Spleen (tissue), 11 donors: ENCODE measurements around the gene WWTR1. TPM values are rescaled to one million over a fixed set of nuclear protein-coding genes. Genes with fewer than 3 reads are reported as not detected.

ENCODE experiments used
- DNase-seq: peaks from one replicate; pipeline ENCODE4 v3.0.0-alpha.2; 2020
- H3K27ac ChIP-seq, 8 donors: fragments of 200-600 bp; sonication (generic) in 7 of 8; 1 replicate in 4 of 8; 2 replicates in 4 of 8; pipeline versions ENCODE4 v1.5.0 to v1.8.0; 2016 to 2021; ENCODE audit warnings: inconsistent platforms in 4 of 8, mild to moderate bottlenecking in 4 of 8, moderate library complexity in 1 of 8
- H3K27me3 ChIP-seq, 7 donors: fragments of 200-600 bp; sonication (generic) in 6 of 7; replicated peaks in 1 of 7; 1 replicate in 4 of 7; 2 replicates in 3 of 7; pipeline versions ENCODE4 v1.5.0 to v1.8.0; 2016 to 2021; ENCODE audit warnings: inconsistent platforms in 3 of 7, mild to moderate bottlenecking in 1 of 7
- H3K36me3 ChIP-seq, 6 donors: fragments of 200-600 bp; sonication (generic) in 5 of 6; 1 replicate in 4 of 6; 2 replicates in 2 of 6; pipeline versions ENCODE4 v1.5.0 to v1.8.0; 2016 to 2021; ENCODE audit warnings: inconsistent platforms in 2 of 6
- H3K4me1 ChIP-seq, 6 donors: fragments of 200-600 bp; sonication (generic) in 5 of 6; 1 replicate in 3 of 6; 2 replicates in 3 of 6; pipeline versions ENCODE4 v1.5.0 to v1.8.0; 2016 to 2021; ENCODE audit warnings: inconsistent platforms in 3 of 6
- H3K4me3 ChIP-seq, 8 donors: fragments of 200-600 bp; sonication (generic) in 7 of 8; 1 replicate in 4 of 8; 2 replicates in 4 of 8; pipeline versions ENCODE4 v1.5.0 to v1.8.0; 2016 to 2021; ENCODE audit warnings: inconsistent platforms in 4 of 8, mild to moderate bottlenecking in 4 of 8, moderate library complexity in 2 of 8
- H3K9me3 ChIP-seq, 8 donors: fragments of 200-600 bp; sonication (generic) in 7 of 8; 1 replicate in 4 of 8; 2 replicates in 4 of 8; pipeline versions ENCODE4 v1.5.0 to v1.8.0; 2016 to 2021; ENCODE audit warnings: inconsistent platforms in 4 of 8
- CTCF ChIP-seq, 11 experiments: fragments of 200-600 bp in 7 of 11; fragments of 450-650 bp in 4 of 11; sonication (generic) in 4 of 11; IDR thresholded peaks in 8 of 11; conservative IDR thresholded peaks in 3 of 11; 1 replicate in 7 of 11; 2 replicates in 4 of 11; pipeline versions ENCODE4 v1.4.0 to v1.8.0; 2016 to 2021; ENCODE audit warnings: antibody characterized with exemption in 11 of 11, inconsistent platforms in 4 of 11, mild to moderate bottlenecking in 1 of 11
- POLR2A ChIP-seq, 3 donors: fragments of 450-650 bp; IDR thresholded peaks; one replicate each; pipeline ENCODE4 v1.5.1; 2017; ENCODE audit warnings: antibody characterized with exemption in 3 of 3, mild to moderate bottlenecking in 1 of 3
- POLR2AphosphoS5 ChIP-seq, 3 donors: sonication (generic); formaldehyde crosslinking; IDR thresholded peaks; one replicate each; pipeline ENCODE4 v1.5.1; 2017; ENCODE audit warnings: antibody characterized with exemption in 3 of 3
- WGBS, 5 donors: extraction: QIAGEN DNeasy Blood & Tissue Kit in 3 of 5; methylation state at CpG; one replicate each; pipeline versions ENCODE4 v1.1.5 to v1.1.7; 2013 to 2018; 5-methylcytosine and 5-hydroxymethylcytosine counted together
- intact Hi-C: fragments of 100-400 bp; cut with DNase I; formaldehyde crosslinking; loops from one replicate; pipeline ENCODE4 v1.15.0; 2023; ENCODE audit warnings: low total_unique reads
- polyA plus RNA-seq, 3 donors: library from polyadenylated mRNA; stranded (reverse); fragments of 200-250 nt; gene quantifications; one replicate each; pipeline ENCODE4 v1.2.1, GENCODE V29; 2013
- total RNA-seq, 7 donors: library from RNA; depleted of rRNA in 3 of 7; stranded (reverse); fragments of >200 nt in 3 of 7; fragmentation: NEBNext Ultra II Directional in 4 of 7; extraction: Animal tissue kit (Norgen Biotek cat#: 25700) in 4 of 7; gene quantifications; one replicate each; pipeline versions ENCODE4 v1.1.0 to v1.2.1, GENCODE V29; 2016 to 2021
- donor health status: healthy with polysubstance abuse.
- donor health status: DM: no; HTN: no; CAD: no; lungs with moderate emphysema.
- donor health status: DM: no; HTN: no; CAD: no.
- donor health status: Bipolar disorder and iron deficiency.
- donor health status: healthy.
- donor health status: DM: no; HTN: no; CAD: no.
- donor health status: DM: yes; HTN: yes; CAD: no.

Gene WWTR1
- total and polyA plus RNA-seq, 10 donors: 8.4 to 70.6 (median 57.0) TPM

GRCh38 chr3:149646181-149646766 is 11.6 kb downstream of the WWTR1 start:
- no peak for DNase-seq
- H3K27me3 ChIP-seq: peaks cover 0 to 7% (median 0%) of the 10 kb centered on the region in 7 donors
- no peaks in the 10 kb centered on the region for H3K9me3 ChIP-seq
- no peak for TF ChIP-seq CTCF (IDR thresholded peaks at IDR 0.05 in 8 of 11, conservative IDR thresholded peaks at IDR 0.05 in 3 of 11)
- TF ChIP-seq POLR2A (IDR thresholded peaks at IDR 0.05): no peak
- no peak for TF ChIP-seq POLR2AphosphoS5 (IDR thresholded peaks at IDR 0.05)
- H3K27ac ChIP-seq: no peak overlapping the region
- peaks cover 0 to 40% (median 12%) of the 10 kb centered on the region in 6 donors for H3K4me1 ChIP-seq
- H3K36me3 ChIP-seq: no peaks in the 10 kb centered on the region
- WGBS, 5 donors: 87 to 96% (median 91%) methylated on average over 4 of the region's 4 CpGs
- no peak overlapping the region for H3K4me3 ChIP-seq
- intact Hi-C loops: no loop called here

- TF ChIP-seq POLR2AphosphoS5 (IDR thresholded peaks at IDR 0.05) (no peak), POLR2A (IDR thresholded peaks at IDR 0.05) (no peak), CTCF (IDR thresholded peaks at IDR 0.05 in 8 of 11, conservative IDR thresholded peaks at IDR 0.05 in 3 of 11) (no peak)
- peaks cover 0 to 7% (median 0%) of the 10 kb centered on the region in 7 donors for H3K27me3 ChIP-seq
- no peaks in the 10 kb centered on the region for H3K9me3 ChIP-seq
- WGBS, 5 donors: 83 to 92% (median 85%) methylated on average over 3 of the region's 3 CpGs
- intact Hi-C loops: no loop called here
- H3K36me3 ChIP-seq: no peaks in the 10 kb centered on the region
- no peak overlapping the region for H3K27ac ChIP-seq
- H3K4me3 ChIP-seq: no peak overlapping the region
- DNase-seq: no peak
- H3K4me1 ChIP-seq: peaks cover 0 to 28% (median 11%) of the 10 kb centered on the region in 6 donors
Measured at GRCh38 chr3:149643963-149644362, 13.9 kb downstream of the WWTR1 start.

DNA sequence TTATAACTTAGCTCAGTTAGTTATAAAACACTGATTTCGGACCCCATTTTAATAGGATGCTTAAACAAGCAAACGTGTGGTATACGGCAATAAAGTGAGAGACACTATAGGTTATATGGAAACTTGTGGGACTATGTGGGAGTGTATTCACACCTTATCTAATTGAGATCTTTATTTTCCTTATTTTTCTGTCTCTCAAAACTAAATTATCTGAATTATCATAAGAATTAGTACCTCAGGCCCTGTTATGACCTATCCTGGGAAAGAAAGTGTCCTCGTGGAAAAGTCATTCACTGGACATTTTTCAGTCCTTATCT is 14.4 kb downstream of the WWTR1 start:
- no peak overlapping the region for H3K27ac ChIP-seq
- intact Hi-C loops: no loop called here

More for the DNA sequence above, 14.4 kb downstream of the WWTR1 start:
- no peaks in the 10 kb centered on the region for H3K36me3 ChIP-seq
- H3K9me3 ChIP-seq: no peaks in the 10 kb centered on the region
- no peak for TF ChIP-seq CTCF (IDR thresholded peaks at IDR 0.05 in 8 of 11, conservative IDR thresholded peaks at IDR 0.05 in 3 of 11)
- no peak for TF ChIP-seq POLR2AphosphoS5 (IDR thresholded peaks at IDR 0.05)
- no peak for TF ChIP-seq POLR2A (IDR thresholded peaks at IDR 0.05)
- 83 to 92% (median 86%) methylated on average over 4 of the region's 4 CpGs for WGBS, 5 donors
- DNase-seq: no peak
- peaks cover 0 to 24% (median 10%) of the 10 kb centered on the region in 6 donors for H3K4me1 ChIP-seq
- no peak overlapping the region for H3K4me3 ChIP-seq
- peaks cover 0 to 2% (median 0%) of the 10 kb centered on the region in 7 donors for H3K27me3 ChIP-seq
